Lower lobe of right lung (tissue), 2 donors: ENCODE data around the gene SEZ6. TPM values are rescaled to one million over a fixed set of nuclear protein-coding genes. Genes with fewer than 3 reads are reported as not detected.

ENCODE experiments used
- ATAC-seq, 2 donors: fragments of 200-7000 bp; cut with Tn5 transposase; one replicate each; pipeline ENCODE4 v1.9.1; 2020 to 2022; ENCODE audit warnings: mild to moderate bottlenecking in 2 of 2, moderate library complexity in 2 of 2
- DNase-seq: peaks from one replicate; pipeline ENCODE4 v3.0.0-alpha.2; 2020
- H3K27ac ChIP-seq: fragments of 200-600 bp; one replicate; pipeline ENCODE4 v1.8.0; 2022
- H3K27me3 ChIP-seq: fragments of 200-600 bp; one replicate; pipeline ENCODE4 v1.8.0; 2022; ENCODE audit warnings: low read depth
- H3K36me3 ChIP-seq: fragments of 200-600 bp; one replicate; pipeline ENCODE4 v1.8.0; 2022; ENCODE audit warnings: mild to moderate bottlenecking
- H3K4me1 ChIP-seq: fragments of 200-600 bp; one replicate; pipeline ENCODE4 v1.8.0; 2022
- H3K4me3 ChIP-seq: fragments of 200-600 bp; one replicate; pipeline ENCODE4 v1.8.0; 2022; ENCODE audit warnings: mild to moderate bottlenecking
- H3K9me3 ChIP-seq: fragments of 200-600 bp; one replicate; pipeline ENCODE4 v1.8.0; 2022
- intact Hi-C: fragments of 100-400 bp; cut with DNase I; formaldehyde crosslinking; loops from one replicate; pipeline ENCODE4 v1.11.0; 2022
- total RNA-seq: library from RNA; stranded (reverse); fragmentation: NEBNext Ultra II Directional; extraction: Animal tissue kit (Norgen Biotek cat#: 25700); gene quantifications from one replicate; pipeline ENCODE4 v1.2.1, GENCODE V29; 2021
- TF ChIP-seq, protein P1 (sequence below): fragments of 200-600 bp; IDR thresholded peaks from one replicate; pipeline ENCODE4 v1.8.0; 2022; ENCODE audit warnings: antibody characterized with exemption, mild to moderate bottlenecking
- donor health status: DM: no; HTN: yes; CAD: no; lungs with severe emphysema.

Gene SEZ6
- total RNA-seq, 1 donor from 2014 or later = not detected

GRCh38 chr17:29049541-29050145 lies 43.8 kb upstream of the SEZ6 start:
- peaks cover 6% of the 10 kb centered on the region for H3K4me1 ChIP-seq
- H3K36me3 ChIP-seq = no peaks in the 10 kb centered on the region
- intact Hi-C loops = no loop called here
- no peaks in the 10 kb centered on the region for H3K27me3 ChIP-seq
- no peak for ATAC-seq
- TF ChIP-seq, protein P1, sequence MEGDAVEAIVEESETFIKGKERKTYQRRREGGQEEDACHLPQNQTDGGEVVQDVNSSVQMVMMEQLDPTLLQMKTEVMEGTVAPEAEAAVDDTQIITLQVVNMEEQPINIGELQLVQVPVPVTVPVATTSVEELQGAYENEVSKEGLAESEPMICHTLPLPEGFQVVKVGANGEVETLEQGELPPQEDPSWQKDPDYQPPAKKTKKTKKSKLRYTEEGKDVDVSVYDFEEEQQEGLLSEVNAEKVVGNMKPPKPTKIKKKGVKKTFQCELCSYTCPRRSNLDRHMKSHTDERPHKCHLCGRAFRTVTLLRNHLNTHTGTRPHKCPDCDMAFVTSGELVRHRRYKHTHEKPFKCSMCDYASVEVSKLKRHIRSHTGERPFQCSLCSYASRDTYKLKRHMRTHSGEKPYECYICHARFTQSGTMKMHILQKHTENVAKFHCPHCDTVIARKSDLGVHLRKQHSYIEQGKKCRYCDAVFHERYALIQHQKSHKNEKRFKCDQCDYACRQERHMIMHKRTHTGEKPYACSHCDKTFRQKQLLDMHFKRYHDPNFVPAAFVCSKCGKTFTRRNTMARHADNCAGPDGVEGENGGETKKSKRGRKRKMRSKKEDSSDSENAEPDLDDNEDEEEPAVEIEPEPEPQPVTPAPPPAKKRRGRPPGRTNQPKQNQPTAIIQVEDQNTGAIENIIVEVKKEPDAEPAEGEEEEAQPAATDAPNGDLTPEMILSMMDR = no peak
- no peak overlapping the region for H3K4me3 ChIP-seq
- no peaks in the 10 kb centered on the region for H3K9me3 ChIP-seq
- no peak for DNase-seq
- H3K27ac ChIP-seq = no peak overlapping the region

GRCh38 chr17:29048440-29049368 lies 42.9 kb upstream of the SEZ6 start:
- Histone ChIP-seq H3K27me3 (no peaks in the 10 kb centered on the region), H3K36me3 (no peaks in the 10 kb centered on the region), H3K27ac (no peak overlapping the region), H3K4me3 (no peak overlapping the region), H3K4me1 (peaks cover 12% of the 10 kb centered on the region), H3K9me3 (no peaks in the 10 kb centered on the region)
- TF ChIP-seq, protein P1 = no peak
- DNase-seq (no peak), ATAC-seq (no peak)
- intact Hi-C loops = no loop called here

DNA sequence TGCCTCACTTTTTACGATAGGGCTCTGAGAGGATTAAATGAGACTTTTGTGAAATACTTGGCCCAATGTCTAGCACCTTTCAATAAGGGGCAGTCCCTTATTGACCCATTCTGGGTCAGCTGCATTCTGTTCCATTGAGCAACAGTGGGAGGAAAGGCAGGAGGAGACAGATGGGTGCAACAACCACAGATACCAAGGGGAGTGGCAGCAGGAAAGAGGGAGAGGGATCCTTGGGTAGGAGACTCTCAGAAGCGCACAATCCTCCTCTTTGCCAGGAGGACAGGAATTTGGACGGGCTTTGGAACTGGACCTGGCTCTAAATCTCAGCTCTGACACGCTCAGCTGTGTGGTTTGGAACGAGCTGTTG lies 40.6 kb upstream of the SEZ6 start:
- H3K27me3 ChIP-seq = no peaks in the 10 kb centered on the region
- H3K9me3 ChIP-seq = no peaks in the 10 kb centered on the region
- no peak for ATAC-seq
- no peaks in the 10 kb centered on the region for H3K36me3 ChIP-seq
- no peak overlapping the region for H3K4me3 ChIP-seq
- peaks cover 29% of the 10 kb centered on the region for H3K4me1 ChIP-seq
- TF ChIP-seq, protein P1 = no peak
- intact Hi-C loops = no loop called here
- no peak overlapping the region for H3K27ac ChIP-seq
- no peak for DNase-seq

DNA sequence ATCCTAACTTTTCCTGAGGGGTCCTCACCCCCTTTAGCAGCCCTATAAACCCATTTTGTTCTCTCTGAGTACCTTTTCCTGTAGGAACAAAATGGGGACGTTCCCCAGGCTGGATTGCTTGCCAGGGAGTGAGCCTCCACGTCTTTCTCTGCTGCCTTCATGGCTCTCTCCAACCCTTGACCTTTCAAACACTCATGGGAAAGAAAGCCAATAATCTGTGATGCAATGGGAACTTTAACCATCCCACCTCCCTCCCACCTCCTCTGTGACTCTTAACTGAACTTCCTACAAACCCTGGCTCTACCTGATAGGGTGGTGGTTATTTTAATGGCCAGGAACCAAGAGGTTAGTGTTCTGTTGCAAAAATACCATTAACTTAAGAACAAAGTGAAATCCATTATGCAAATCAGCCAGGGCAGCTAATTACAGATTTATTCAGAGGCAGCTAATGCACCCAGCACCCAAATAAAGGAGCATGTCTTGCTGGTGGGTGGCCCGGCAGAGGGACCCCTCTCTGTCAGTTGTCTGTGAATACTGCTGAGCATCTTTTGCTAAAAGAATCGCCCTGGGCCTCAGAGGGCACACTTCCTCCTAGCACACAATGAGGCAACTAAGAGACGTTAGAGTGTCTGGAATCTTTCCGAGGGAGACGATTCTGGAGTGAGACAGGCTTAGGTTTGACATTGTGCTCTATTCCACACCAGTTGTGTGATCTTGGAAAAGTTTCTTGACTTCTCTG lies 40.1 kb upstream of the SEZ6 start:
- intact Hi-C loops = no loop called here
- TF ChIP-seq, protein P1 = no peak
- no peak overlapping the region for H3K27ac ChIP-seq
- H3K9me3 ChIP-seq = no peaks in the 10 kb centered on the region
- no peaks in the 10 kb centered on the region for H3K36me3 ChIP-seq
- peaks cover 29% of the 10 kb centered on the region for H3K4me1 ChIP-seq
- ATAC-seq = no peak
- H3K27me3 ChIP-seq = no peaks in the 10 kb centered on the region
- H3K4me3 ChIP-seq = no peak overlapping the region
- DNase-seq = no peak

GRCh38 chr17:29045026-29045425 lies 39.2 kb upstream of the SEZ6 start:
- TF ChIP-seq, protein P1 = no peak
- H3K4me1 ChIP-seq = peaks cover 29% of the 10 kb centered on the region
- no peak overlapping the region for H3K27ac ChIP-seq
- no peak for ATAC-seq
- H3K4me3 ChIP-seq = no peak overlapping the region
- no peaks in the 10 kb centered on the region for H3K9me3 ChIP-seq
- no peak for DNase-seq
- H3K36me3 ChIP-seq = no peaks in the 10 kb centered on the region
- H3K27me3 ChIP-seq = no peaks in the 10 kb centered on the region
- intact Hi-C loops = no loop called here
